K562 (cell line): Measurements from ENCODE around the gene PREX1. TPM values are rescaled to one million over a fixed set of nuclear protein-coding genes. Genes with fewer than 3 reads are reported as not detected.

Experiments used
- ATAC-seq: fragments of 200-7000 bp; cut with Tn5 transposase; 3 replicates; pipeline ENCODE4 v1.9.1; 2020; ENCODE audit warnings: moderate library complexity
- BruUV-seq: library from RNA; stranded (reverse); fragments of 400-500 nt; replicated peaks from 2 replicates; lab custom pipeline; 2021; lab: Mats Ljungman, UMichigan
- CTCF ChIA-PET: fragments of 300-600 bp; formaldehyde crosslinking; extraction: SDS; loops from one replicate; lab custom pipeline; 2021; ENCODE audit warnings: low intra/inter-chr PET ratio; lab: Yijun Ruan, JAX
- POLR2A ChIA-PET: fragments of 300-600, 350-650 bp; sonication (Branson Sonifier 250); formaldehyde crosslinking; extraction: SDS; loops from one replicate; lab custom pipeline; 2021; ENCODE audit warnings: antibody characterized with exemption, inconsistent platforms; lab: Yijun Ruan, JAX
- DNase-seq, 4 experiments: peaks; one replicate each; pipeline versions ENCODE4 v3.0.0 to v3.0.0-alpha.2; 2011 to 2018; ENCODE audit warnings: low spot score in 3 of 4, mixed read lengths in 3 of 4; ENCODE audit errors: extremely low read depth in 1 of 4
- FAIRE-seq: peaks from 2 replicates; lab custom pipeline; 2011; peaks lifted over from hg19 to GRCh38; lab: Jason Lieb, UNC
- H2AFZ ChIP-seq: 2 replicates; pipeline ENCODE4 v1.6.0; 2011; ENCODE audit warnings: low read depth, low read length, control low read depth, inconsistent platforms
- H3K27ac ChIP-seq: fragments of 200-600 bp; 3 replicates; pipeline ENCODE4 v1.8.0; 2011; ENCODE audit warnings: low read depth, mild to moderate bottlenecking, control low read depth, inconsistent platforms, low read length, moderate library complexity, mixed read lengths; ENCODE audit errors: extremely low read depth
- H3K27me3 ChIP-seq, 2 experiments: fragments of 300-600 bp in 1 of 2; 2 replicates in 1 of 2; 3 replicates in 1 of 2; pipeline versions ENCODE4 v1.6.0 to v1.8.0; 2011; ENCODE audit warnings: inconsistent platforms in 2 of 2, low read length in 2 of 2, mild to moderate bottlenecking in 1 of 2, mixed read lengths in 1 of 2, moderate library complexity in 1 of 2; ENCODE audit not compliant: control insufficient read depth in 2 of 2, insufficient read depth in 2 of 2
- H3K36me3 ChIP-seq: fragments of 300-600 bp; 3 replicates; pipeline ENCODE4 v1.8.0; 2011; ENCODE audit warnings: mild to moderate bottlenecking, low read length, inconsistent platforms; ENCODE audit not compliant: control insufficient read depth, insufficient read depth
- H3K4me1 ChIP-seq, 2 experiments: fragments of 200-600 bp in 1 of 2; replicated peaks in 1 of 2; 2 replicates in 1 of 2; 3 replicates in 1 of 2; pipeline versions ENCODE4 v1.5.1 to v1.8.0; 2011; ENCODE audit warnings: inconsistent platforms in 2 of 2, low read length in 2 of 2, mild to moderate bottlenecking in 1 of 2, mixed read lengths in 1 of 2, moderate library complexity in 1 of 2; ENCODE audit not compliant: control insufficient read depth in 2 of 2, insufficient read depth in 2 of 2
- H3K4me2 ChIP-seq: 2 replicates; pipeline ENCODE4 v1.6.1; 2011; ENCODE audit warnings: low read length, control low read depth, inconsistent platforms, mixed read lengths; ENCODE audit not compliant: insufficient read depth
- H3K4me3 ChIP-seq: fragments of 200-600 bp; sonication (generic), shearing (Covaris generic); 2 replicates; pipeline ENCODE4 v1.5.1; 2016; ENCODE audit warnings: control low read depth, inconsistent platforms
- H3K79me2 ChIP-seq: fragments of 200-600 bp; 3 replicates; pipeline ENCODE4 v1.8.0; 2011; ENCODE audit warnings: low read length, inconsistent platforms; ENCODE audit not compliant: control insufficient read depth, insufficient read depth
- H3K9ac ChIP-seq, 2 experiments: 2 replicates each; pipeline versions ENCODE4 v1.6.0 to v1.6.1; 2011; ENCODE audit warnings: low read depth in 2 of 2, low read length in 2 of 2, control low read depth in 1 of 2, inconsistent platforms in 1 of 2, mild to moderate bottlenecking in 1 of 2, mixed read lengths in 1 of 2; ENCODE audit not compliant: insufficient read depth in 1 of 2
- H3K9me1 ChIP-seq: one replicate; pipeline ENCODE4 v1.6.0; 2011; ENCODE audit warnings: inconsistent platforms, mild to moderate bottlenecking, low read length, moderate library complexity; ENCODE audit not compliant: control insufficient read depth, insufficient read depth
- H3K9me3 ChIP-seq: replicated peaks from 2 replicates; pipeline ENCODE4 v1.5.1; 2011; ENCODE audit warnings: low read depth, low read length, inconsistent platforms; ENCODE audit not compliant: control insufficient read depth, insufficient read depth
- H4K20me1 ChIP-seq: replicated peaks from 2 replicates; pipeline ENCODE4 v1.6.1; 2011; ENCODE audit warnings: low read length, inconsistent platforms, mixed read lengths; ENCODE audit not compliant: control insufficient read depth, insufficient read depth
- CTCFL ChIP-seq: IDR thresholded peaks from 2 replicates; pipeline ENCODE4 v1.6.1; 2011; ENCODE audit warnings: borderline replicate concordance, low read depth, mild to moderate bottlenecking, moderate library complexity, low read length; ENCODE audit not compliant: insufficient read depth, poor library complexity, severe bottlenecking
- ID3 ChIP-seq, 2 experiments: fragments of 250-450 bp in 1 of 2; fragments of 450-650 bp in 1 of 2; sonication (Bioruptor Pico) in 1 of 2; IDR thresholded peaks; 2 replicates each; pipeline versions ENCODE4 v1.6.1 to v1.8.0; 2016 to 2021; ENCODE audit warnings: mild to moderate bottlenecking in 2 of 2, moderate library complexity in 2 of 2, missing compliant biosample characterization in 1 of 2, missing genetic modification characterization in 1 of 2
- ZBTB49 ChIP-seq: sonication (generic); formaldehyde crosslinking; IDR thresholded peaks from 2 replicates; pipeline ENCODE4 v1.8.0; 2022; ENCODE audit warnings: missing genetic modification reagents, mild to moderate bottlenecking, borderline replicate concordance
- ZNF12 ChIP-seq: sonication (generic); formaldehyde crosslinking; IDR thresholded peaks from 2 replicates; pipeline ENCODE4 v1.4.0; 2020; ENCODE audit warnings: mild to moderate bottlenecking, missing genetic modification reagents
- ZNF551 ChIP-seq: fragments of 250-450 bp; sonication (Bioruptor Pico); IDR thresholded peaks from 2 replicates; pipeline ENCODE4 v1.5.0; 2021; ENCODE audit warnings: mild to moderate bottlenecking, moderate library complexity
- WGBS: fragments of 100-300 bp; shearing (Covaris generic); methylation state at CpG from one replicate; pipeline ENCODE4 v1.1.6; 2016; ENCODE audit warnings: low coverage, mixed read lengths; ENCODE audit not compliant: insufficient coverage; ENCODE audit errors: missing lambda C conversion rate; 5-methylcytosine and 5-hydroxymethylcytosine counted together
- in situ Hi-C: fragments of 300-500 bp; cut with MboI; formaldehyde crosslinking; loops from 4 replicates; pipeline ENCODE4 v1.15.0; 2018; ENCODE audit warnings: inconsistent platforms, mixed read lengths
- intact Hi-C: fragments of 100-400 bp; cut with micrococcal nuclease; formaldehyde crosslinking; loops from 2 replicates; pipeline ENCODE4 v1.14.2; 2022
- polyA plus RNA-seq, 8 experiments: library from polyadenylated mRNA; depleted of rRNA in 4 of 8; stranded (reverse) in 5 of 8; unstranded in 3 of 8; fragments of >200 nt; fragmentation: Nextera tagmentation in 2 of 8; fragmentation: Illumina TruSeq in 1 of 8; extraction: Ambion mirVana in 2 of 8; extraction: Trizol in 1 of 8; gene quantifications; 2 replicates each; pipeline versions ENCODE4 v1.2.1 to v1.2.3, GENCODE V29; 2011 to 2014; ENCODE audit warnings: inconsistent platforms in 1 of 8, missing spikeins in 1 of 8
- total RNA-seq, 7 experiments: library from RNA; depleted of rRNA in 6 of 7; stranded (reverse); fragments of >200 nt in 6 of 7; fragmentation: Illumina TruSeq in 2 of 7; extraction: Trizol in 2 of 7; gene quantifications; 2 replicates each; pipeline versions ENCODE4 v1.2.1 to v1.2.3, GENCODE V29; 2011 to 2021; ENCODE audit warnings: low replicate concordance in 1 of 7

PREX1 gene
- total and polyA plus RNA-seq, 9 of the 15 experiments (the other 6 are each of a cell fraction or from before 2014, with no cell fraction given): 0.37 to 10.4 (median 4.8) TPM

- 54% methylated on average over 8 of the region's 9 CpGs for WGBS
- Histone ChIP-seq H3K79me2 (no peaks in the 10 kb centered on the region), H3K4me1 (peaks cover 0 to 6% of the 10 kb centered on the region in 2 experiments; a peak in 3 of 5 replicates), H3K9me1 (no peaks in the 10 kb centered on the region), H3K9me3 (no peaks in the 10 kb centered on the region), H3K36me3 (peaks cover 3% of the 10 kb centered on the region; the same call in 1 of the 3 replicates), H4K20me1 (0 out of 2 replicates have a peak, but pooled peaks cover 2% of the 10 kb centered on the region), H3K27ac (no peak overlapping the region), H3K9ac (no peak overlapping the region), H2AFZ (no peak overlapping the region), H3K4me2 (no peak overlapping the region), H3K27me3 (no peaks in the 10 kb centered on the region), H3K4me3 (no peak overlapping the region)
- in situ Hi-C loops: no loop called here
- ChIA-PET CTCF (interaction anchor here (1.5 kb wide), 1 partner anchor 177 kb away, joined by 5 read pairs; no protein-coding TSS in a partner anchor), POLR2A (interaction anchor here (0.6 kb wide), 1 partner anchor 213 kb away, joined by 3 read pairs; no protein-coding TSS in a partner anchor)
- no peak for TF ChIP-seq CTCFL
- no peak for TF ChIP-seq ZNF12 (CRISPR knock-in tag)
- no peak for TF ChIP-seq ID3 (CRISPR knock-in tag; IDR thresholded peaks at IDR 0.05)
- TF ChIP-seq ID3 (tag; IDR thresholded peaks at IDR 0.05): no peak
- TF ChIP-seq ZNF551 (CRISPR knock-in tag): no peak
- no peak for TF ChIP-seq ZBTB49 (CRISPR knock-in tag)
- no TSS peak for BruUV-seq
- ATAC-seq (no peak), DNase-seq (no peak), FAIRE-seq (no peak)
- intact Hi-C loops: no loop called here
These were observed 99.6 kb downstream of the PREX1 start for GRCh38 chr20:48728042-48728825.
